HepG2 (cell line): ENCODE measurements around the gene ORC1. TPM values are rescaled to one million over a fixed set of nuclear protein-coding genes. Genes with fewer than 3 reads are reported as not detected.

Experiments
- ATAC-seq: fragments of 200-7000 bp; cut with Tn5 transposase; 3 replicates; pipeline ENCODE4 v1.9.1; 2020; ENCODE audit warnings: mild to moderate bottlenecking, moderate library complexity
- BruUV-seq: library from RNA; stranded (reverse); fragments of 400-500 nt; replicated peaks from 2 replicates; lab custom pipeline; 2021; lab: Mats Ljungman, UMichigan
- CTCF ChIA-PET: fragments of 300-600 bp; formaldehyde crosslinking; extraction: SDS; loops from one replicate; lab custom pipeline; 2021; ENCODE audit warnings: low total read pairs, inconsistent platforms, low intra/inter-chr PET ratio; lab: Yijun Ruan, JAX
- POLR2A ChIA-PET: fragments of 350-600 bp; sonication (Branson Sonifier 250); formaldehyde crosslinking; loops from one replicate; lab custom pipeline; 2020; ENCODE audit warnings: antibody characterized with exemption, inconsistent platforms; lab: Yijun Ruan, JAX
- DNase-seq: peaks from one replicate; pipeline ENCODE4 v3.0.0-alpha.2; 2015; ENCODE audit warnings: low spot score
- FAIRE-seq: peaks from 3 replicates; lab custom pipeline; 2011; peaks lifted over from hg19 to GRCh38; lab: Jason Lieb, UNC
- H2AFZ ChIP-seq: one replicate; pipeline ENCODE4 v1.6.1; 2011; ENCODE audit warnings: low read length, inconsistent platforms
- H3K27ac ChIP-seq: fragments of 300-600 bp; 3 replicates; pipeline ENCODE4 v1.8.0; 2011; ENCODE audit warnings: mixed run types, mild to moderate bottlenecking, mixed read lengths, low read length, inconsistent platforms; ENCODE audit not compliant: insufficient read depth; ENCODE audit errors: extremely low read length
- H3K27me3 ChIP-seq, 2 experiments: fragments of 200-600 bp in 1 of 2; 2 replicates in 1 of 2; 3 replicates in 1 of 2; pipeline versions ENCODE4 v1.6.0 to v1.8.0; 2011; ENCODE audit warnings: low read length in 2 of 2, mild to moderate bottlenecking in 2 of 2, moderate library complexity in 2 of 2, inconsistent platforms in 1 of 2; ENCODE audit not compliant: insufficient read depth in 2 of 2, control insufficient read depth in 1 of 2
- H3K36me3 ChIP-seq, 2 experiments: fragments of 200-600 bp in 1 of 2; replicated peaks in 1 of 2; 2 replicates in 1 of 2; 3 replicates in 1 of 2; pipeline versions ENCODE4 v1.5.1 to v1.8.0; 2011; ENCODE audit warnings: low read length in 2 of 2, inconsistent platforms in 1 of 2; ENCODE audit not compliant: insufficient read depth in 2 of 2, control insufficient read depth in 1 of 2
- H3K4me1 ChIP-seq: 2 replicates; pipeline ENCODE4 v1.5.1; 2012; ENCODE audit warnings: low read length, inconsistent platforms; ENCODE audit not compliant: insufficient read depth
- H3K4me2 ChIP-seq: 2 replicates; pipeline ENCODE4 v1.6.0; 2011; ENCODE audit warnings: low read depth, low read length, inconsistent platforms
- H3K4me3 ChIP-seq, 3 experiments: fragments of 200-600 bp in 1 of 3; sonication (generic), shearing (Covaris generic) in 1 of 3; replicated peaks in 1 of 3; 2 replicates each; pipeline ENCODE4 v1.5.1; 2011 to 2016; ENCODE audit warnings: low read length in 3 of 3, inconsistent platforms in 2 of 3, low read depth in 2 of 3, mild to moderate bottlenecking in 2 of 3, control low read depth in 1 of 3, mixed read lengths in 1 of 3; ENCODE audit not compliant: insufficient read depth in 1 of 3
- H3K79me2 ChIP-seq: one replicate; pipeline ENCODE4 v1.6.1; 2011; ENCODE audit warnings: low read length, inconsistent platforms; ENCODE audit not compliant: insufficient read depth
- H3K9ac ChIP-seq: 2 replicates; pipeline ENCODE4 v1.6.0; 2011; ENCODE audit warnings: mild to moderate bottlenecking, low read depth, low read length, inconsistent platforms; ENCODE audit not compliant: insufficient read depth
- H3K9me3 ChIP-seq: 2 replicates; pipeline ENCODE4 v1.5.1; 2012; ENCODE audit warnings: mild to moderate bottlenecking, low read length
- H4K20me1 ChIP-seq: 2 replicates; pipeline ENCODE4 v1.6.0; 2011; ENCODE audit warnings: inconsistent platforms, mild to moderate bottlenecking, low read length, moderate library complexity; ENCODE audit not compliant: insufficient read depth
- ARHGAP35 ChIP-seq: sonication (generic); formaldehyde crosslinking; IDR thresholded peaks from 2 replicates; pipeline ENCODE4 v1.9.0; 2022; ENCODE audit warnings: mild to moderate bottlenecking, inconsistent platforms, moderate library complexity, missing genetic modification reagents, borderline replicate concordance
- CREM ChIP-seq, 2 experiments: sonication (generic) in 1 of 2; formaldehyde crosslinking in 1 of 2; IDR thresholded peaks; 2 replicates each; pipeline versions ENCODE4 v1.4.0 to v1.6.1; 2016 to 2020; ENCODE audit warnings: antibody characterized with exemption in 1 of 2, mild to moderate bottlenecking in 1 of 2, missing genetic modification reagents in 1 of 2
- GPN1 ChIP-seq: sonication (generic); formaldehyde crosslinking; IDR thresholded peaks from 2 replicates; pipeline ENCODE4 v1.5.1; 2020; ENCODE audit warnings: missing genetic modification reagents, borderline replicate concordance
- MYC ChIP-seq: sonication (generic); formaldehyde crosslinking; IDR thresholded peaks from 2 replicates; pipeline ENCODE4 v1.9.0; 2021; ENCODE audit warnings: missing genetic modification reagents, borderline replicate concordance
- NFE2 ChIP-seq: sonication (generic); formaldehyde crosslinking; IDR thresholded peaks from 2 replicates; pipeline ENCODE4 v1.4.0; 2020; ENCODE audit warnings: missing genetic modification reagents
- PTBP1 ChIP-seq: fragments of 200-400 bp; formaldehyde crosslinking; IDR thresholded peaks from 2 replicates; pipeline ENCODE4 v1.6.1; 2018; ENCODE audit warnings: low read length, low read depth; ENCODE audit not compliant: poor library complexity, severe bottlenecking
- RFXANK ChIP-seq: IDR thresholded peaks from 2 replicates; pipeline ENCODE4 v1.6.1; 2016
- SAFB2 ChIP-seq: sonication (generic); formaldehyde crosslinking; IDR thresholded peaks from 2 replicates; pipeline ENCODE4 v1.5.1; 2020; ENCODE audit warnings: missing genetic modification reagents, low read depth, mild to moderate bottlenecking, borderline replicate concordance
- SNAPC2 ChIP-seq: sonication (generic); formaldehyde crosslinking; IDR thresholded peaks from 2 replicates; pipeline ENCODE4 v1.8.1; 2022; ENCODE audit warnings: mild to moderate bottlenecking, missing genetic modification reagents
- TEAD3 ChIP-seq: optimal IDR thresholded peaks from 2 replicates; pipeline ENCODE3; 2016; ENCODE audit warnings: borderline replicate concordance
- ZNF382 ChIP-seq: sonication (generic); formaldehyde crosslinking; IDR thresholded peaks from 2 replicates; pipeline ENCODE4 v1.5.0; 2020; ENCODE audit warnings: missing genetic modification reagents, mild to moderate bottlenecking, borderline replicate concordance
- ZNF773 ChIP-seq: sonication (generic); formaldehyde crosslinking; IDR thresholded peaks from 2 replicates; pipeline ENCODE4 v1.4.0; 2020; ENCODE audit warnings: missing genetic modification reagents, borderline replicate concordance
- ZNF777 ChIP-seq: sonication (generic); formaldehyde crosslinking; IDR thresholded peaks from 2 replicates; pipeline ENCODE4 v1.4.0; 2020; ENCODE audit warnings: missing genetic modification reagents
- ZNF816 ChIP-seq: sonication (generic); formaldehyde crosslinking; IDR thresholded peaks from 2 replicates; pipeline ENCODE4 v1.8.0; 2022; ENCODE audit warnings: missing genetic modification reagents, mild to moderate bottlenecking, borderline replicate concordance
- ZSCAN9 ChIP-seq: IDR thresholded peaks from 2 replicates; pipeline ENCODE4 v1.6.1; 2016; ENCODE audit warnings: borderline replicate concordance
- whole genome bisulfite sequencing: methylation state at CpG from one replicate; pipeline ENCODE4 v1.1.6; 2017; ENCODE audit warnings: low lambda C conversion rate; 5-methylcytosine and 5-hydroxymethylcytosine counted together
- in situ Hi-C: cut with HindIII; loops from 2 replicates; pipeline ENCODE4 v1.10.0; 2017; ENCODE audit warnings: low pct_unique_long_range_greater_than_20kb; ENCODE audit not compliant: extremely low pct_ligation_motif_present
- intact Hi-C: fragments of 100-400 bp; cut with micrococcal nuclease; formaldehyde crosslinking; loops from one replicate; pipeline ENCODE4 v1.10.0; 2022; ENCODE audit not compliant: unreplicated experiment
- polyA plus RNA-seq, 8 experiments: library from polyadenylated mRNA; depleted of rRNA in 3 of 8; stranded (reverse) in 7 of 8; unstranded in 1 of 8; fragments of >200 nt; fragmentation: Illumina TruSeq in 4 of 8; extraction: Trizol in 4 of 8; gene quantifications; 2 replicates each; pipeline versions ENCODE4 v1.2.1 to v1.2.3, GENCODE V29; 2011 to 2016; ENCODE audit warnings: low read depth in 4 of 8, missing spikeins in 1 of 8, mixed read lengths in 1 of 8; ENCODE audit not compliant: insufficient read depth in 1 of 8
- total RNA-seq, 5 experiments: library from RNA; depleted of rRNA; stranded (reverse); fragments of >200 nt; fragmentation: Illumina TruSeq; extraction: Trizol; gene quantifications; 2 replicates each; pipeline ENCODE4 v1.2.3, GENCODE V29; 2016; ENCODE audit warnings: low read depth in 1 of 5
- TF ChIP-seq, protein P1 (sequence below): sonication (generic); formaldehyde crosslinking; IDR thresholded peaks from 2 replicates; pipeline ENCODE4 v1.4.0; 2020; ENCODE audit warnings: missing genetic modification reagents, mild to moderate bottlenecking, borderline replicate concordance
- TF ChIP-seq, protein P2 (sequence below): sonication (generic); formaldehyde crosslinking; IDR thresholded peaks from 2 replicates; pipeline ENCODE4 v1.5.0; 2020; ENCODE audit warnings: mild to moderate bottlenecking, missing genetic modification reagents, borderline replicate concordance
- TF ChIP-seq, protein P3 (sequence below): sonication (generic); formaldehyde crosslinking; IDR thresholded peaks from 2 replicates; pipeline ENCODE4 v1.8.1; 2023; ENCODE audit warnings: mild to moderate bottlenecking, missing genetic modification reagents, borderline replicate concordance

ORC1 gene
- total and polyA plus RNA-seq, 2 of the 13 experiments (the other 11 are each of a cell fraction or from before 2014, with no cell fraction given) = 7.0 to 23.5 TPM

DNA sequence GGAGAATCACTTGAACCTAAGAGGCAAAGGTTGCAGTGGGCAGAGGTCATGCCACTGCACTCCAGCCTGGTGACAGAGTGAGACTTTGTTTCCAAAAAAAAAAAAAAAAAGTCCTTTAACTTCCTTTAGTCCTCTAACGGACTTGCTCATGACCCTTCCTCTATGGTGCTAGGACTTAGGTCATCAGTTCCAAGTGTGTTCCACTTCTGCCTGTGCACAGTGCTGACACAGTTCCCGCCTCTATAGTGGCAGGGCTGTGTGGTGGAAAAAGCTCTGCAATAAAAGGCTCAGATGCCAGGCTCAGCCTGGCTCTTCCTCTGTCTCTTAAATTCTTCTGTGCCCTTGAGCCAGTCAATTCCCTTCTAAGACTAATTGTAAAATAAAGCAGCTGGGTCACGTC lies 60.2 kb downstream of the ORC1 start (continued):
- TF ChIP-seq MYC (CRISPR knock-in tag) = no peak
- TF ChIP-seq RFXANK (CRISPR knock-in tag) = no peak
- TF ChIP-seq TEAD3 (CRISPR knock-in tag) = no peak
- TF ChIP-seq GPN1 (CRISPR knock-in tag) = no peak
- TF ChIP-seq, protein P1, sequence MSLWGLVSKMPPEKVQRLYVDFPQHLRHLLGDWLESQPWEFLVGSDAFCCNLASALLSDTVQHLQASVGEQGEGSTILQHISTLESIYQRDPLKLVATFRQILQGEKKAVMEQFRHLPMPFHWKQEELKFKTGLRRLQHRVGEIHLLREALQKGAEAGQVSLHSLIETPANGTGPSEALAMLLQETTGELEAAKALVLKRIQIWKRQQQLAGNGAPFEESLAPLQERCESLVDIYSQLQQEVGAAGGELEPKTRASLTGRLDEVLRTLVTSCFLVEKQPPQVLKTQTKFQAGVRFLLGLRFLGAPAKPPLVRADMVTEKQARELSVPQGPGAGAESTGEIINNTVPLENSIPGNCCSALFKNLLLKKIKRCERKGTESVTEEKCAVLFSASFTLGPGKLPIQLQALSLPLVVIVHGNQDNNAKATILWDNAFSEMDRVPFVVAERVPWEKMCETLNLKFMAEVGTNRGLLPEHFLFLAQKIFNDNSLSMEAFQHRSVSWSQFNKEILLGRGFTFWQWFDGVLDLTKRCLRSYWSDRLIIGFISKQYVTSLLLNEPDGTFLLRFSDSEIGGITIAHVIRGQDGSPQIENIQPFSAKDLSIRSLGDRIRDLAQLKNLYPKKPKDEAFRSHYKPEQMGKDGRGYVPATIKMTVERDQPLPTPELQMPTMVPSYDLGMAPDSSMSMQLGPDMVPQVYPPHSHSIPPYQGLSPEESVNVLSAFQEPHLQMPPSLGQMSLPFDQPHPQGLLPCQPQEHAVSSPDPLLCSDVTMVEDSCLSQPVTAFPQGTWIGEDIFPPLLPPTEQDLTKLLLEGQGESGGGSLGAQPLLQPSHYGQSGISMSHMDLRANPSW (CRISPR knock-in tag) = no peak
- no peak for TF ChIP-seq CREM (IDR thresholded peaks at IDR 0.05)
- TF ChIP-seq CREM (CRISPR knock-in tag; IDR thresholded peaks at IDR 0.05) = no peak

DNA sequence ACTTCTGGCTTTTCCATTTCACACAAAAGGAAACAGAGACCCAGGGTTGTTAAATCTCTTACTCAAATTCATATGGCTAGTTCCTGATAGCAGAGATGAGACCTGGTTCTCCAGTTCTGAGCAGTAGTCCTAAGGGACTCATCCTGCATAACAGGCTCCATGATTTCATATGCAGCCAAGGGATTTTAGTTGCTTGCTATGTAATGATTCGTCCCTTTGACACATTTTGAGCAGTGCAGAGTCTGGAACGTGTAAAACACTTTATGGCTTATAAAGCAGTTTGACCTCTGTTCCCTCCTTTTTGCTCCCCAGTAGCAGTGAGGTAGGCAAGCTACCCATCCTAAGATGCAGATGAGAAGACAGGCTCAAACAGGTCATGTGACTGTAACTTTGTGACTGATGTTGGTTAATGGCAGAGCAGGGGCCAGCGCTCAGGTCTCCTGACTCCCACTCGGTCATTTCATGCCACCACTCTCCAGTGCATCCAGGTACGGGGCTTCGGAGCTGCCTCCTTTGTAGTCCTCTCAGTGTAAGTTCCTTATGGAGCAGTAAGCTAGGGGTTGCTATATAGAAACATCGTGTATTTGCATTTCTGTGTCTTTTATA lies 62.5 kb downstream of the ORC1 start:
- DNase-seq (no peak), ATAC-seq (no peak), FAIRE-seq (no peak)
- Histone ChIP-seq H3K4me1 (0 out of 2 replicates have a peak, but pooled peaks cover 9% of the 10 kb centered on the region), H2AFZ (no peak overlapping the region), H3K27me3 (no peaks in the 10 kb centered on the region), H3K36me3 (peaks cover 4 to 21% of the 10 kb centered on the region in 2 experiments; a peak in 2 of 5 replicates), H3K27ac (no peak overlapping the region), H3K4me3 (no peak overlapping the region), H4K20me1 (no peaks in the 10 kb centered on the region), H3K4me2 (no peak overlapping the region), H3K9ac (no peak overlapping the region)
- WGBS = 95% methylated on average over 5 of the region's 7 CpGs
- ChIA-PET CTCF (no interaction called here), POLR2A (no interaction called here)
- in situ Hi-C loops (no loop called here), intact Hi-C loops (no loop called here)
- TF ChIP-seq NFE2 (CRISPR knock-in tag) = no peak
- no peak for TF ChIP-seq ZNF382 (CRISPR knock-in tag)
- no peak for TF ChIP-seq ZSCAN9
- TF ChIP-seq, protein P2, sequence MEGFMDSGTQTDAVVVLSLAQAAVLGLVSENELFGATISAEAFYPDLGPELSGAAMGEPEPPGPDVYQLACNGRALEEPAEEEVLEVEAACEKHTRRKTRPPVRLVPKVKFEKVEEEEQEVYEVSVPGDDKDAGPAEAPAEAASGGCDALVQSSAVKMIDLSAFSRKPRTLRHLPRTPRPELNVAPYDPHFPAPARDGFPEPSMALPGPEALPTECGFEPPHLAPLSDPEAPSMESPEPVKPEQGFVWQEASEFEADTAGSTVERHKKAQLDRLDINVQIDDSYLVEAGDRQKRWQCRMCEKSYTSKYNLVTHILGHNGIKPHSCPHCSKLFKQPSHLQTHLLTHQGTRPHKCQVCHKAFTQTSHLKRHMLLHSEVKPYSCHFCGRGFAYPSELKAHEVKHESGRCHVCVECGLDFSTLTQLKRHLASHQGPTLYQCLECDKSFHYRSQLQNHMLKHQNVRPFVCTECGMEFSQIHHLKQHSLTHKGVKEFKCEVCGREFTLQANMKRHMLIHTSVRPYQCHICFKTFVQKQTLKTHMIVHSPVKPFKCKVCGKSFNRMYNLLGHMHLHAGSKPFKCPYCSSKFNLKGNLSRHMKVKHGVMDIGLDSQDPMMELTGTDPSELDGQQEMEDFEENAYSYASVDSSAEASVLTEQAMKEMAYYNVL = no peak
- no peak for TF ChIP-seq SNAPC2 (CRISPR knock-in tag)
- TF ChIP-seq ZNF777 = no peak
- TF ChIP-seq ZNF816 (CRISPR knock-in tag) = no peak
- TF ChIP-seq PTBP1 = no peak
- no peak for TF ChIP-seq ZNF773 (CRISPR knock-in tag)
- no peak for TF ChIP-seq ARHGAP35
- TF ChIP-seq, protein P3, sequence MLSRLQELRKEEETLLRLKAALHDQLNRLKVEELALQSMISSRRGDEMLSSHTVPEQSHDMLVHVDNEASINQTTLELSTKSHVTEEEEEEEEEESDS (CRISPR knock-in tag) = no peak
- TF ChIP-seq SAFB2 (CRISPR knock-in tag) = no peak
- TF ChIP-seq, all 625 proteins: peak for 0
- no TSS peak for BruUV-seq
- Histone ChIP-seq H3K9me3 (no peaks in the 10 kb centered on the region), H3K79me2 (no peaks in the 10 kb centered on the region)
